Measurements from ENCODE around the gene PSMA6.

PSMA6 gene

GRCh38 chr14:35289623-35290022, 2.6 kb upstream of the PSMA6 start:
- no peak for DNase-seq (ENCODE audit: low read depth)
- no peak for TF ChIP-seq MYC (IDR thresholded peaks at IDR 0.05; ENCODE audit: low read depth, low read length)
- H3K4me3 ChIP-seq (ENCODE audit: low read depth, low read length): no peak overlapping the region

- TF ChIP-seq MAX (IDR thresholded peaks at IDR 0.05; ENCODE audit: low read depth, low read length) (no peak), CTCF (IDR thresholded peaks at IDR 0.05; ENCODE audit: low read depth, low read length) (no peak), POLR2A (IDR thresholded peaks at IDR 0.05; ENCODE audit: extremely low read depth, insufficient read length) (no peak), MYC (IDR thresholded peaks at IDR 0.05; ENCODE audit: low read depth, low read length) (no peak)
- DNase-seq (ENCODE audit: low read depth): no peak
- peak overlapping the region; percentile 99 for H3K4me3 ChIP-seq (ENCODE audit: low read depth, low read length)
Measured at GRCh38 chr14:35292770-35293561, 784 bp downstream of the PSMA6 start.

- H3K4me3 ChIP-seq (ENCODE audit: low read depth, low read length): peak overlapping the region; percentile 48
- no peak for TF ChIP-seq CTCF (IDR thresholded peaks at IDR 0.05; ENCODE audit: low read depth, low read length)
- DNase-seq (ENCODE audit: low read depth): no peak
Measured at GRCh38 chr14:35295845-35296161, 3.6 kb downstream of the PSMA6 start.

- H3K4me3 ChIP-seq (ENCODE audit: low read depth, low read length): peak overlapping the region; percentile 8
- TF ChIP-seq CTCF (IDR thresholded peaks at IDR 0.05; ENCODE audit: low read depth, low read length) (no peak), POLR2A (IDR thresholded peaks at IDR 0.05; ENCODE audit: extremely low read depth, insufficient read length) (no peak), MYC (IDR thresholded peaks at IDR 0.05; ENCODE audit: low read depth, low read length) (no peak), MAX (IDR thresholded peaks at IDR 0.05; ENCODE audit: low read depth, low read length) (no peak)
- DNase-seq (ENCODE audit: low read depth): no peak
Measured at GRCh38 chr14:35296545-35296944, 4.4 kb downstream of the PSMA6 start.

GRCh38 chr14:35297706-35298105, 5.5 kb downstream of the PSMA6 start:
- TF ChIP-seq MAX (IDR thresholded peaks at IDR 0.05; ENCODE audit: low read depth, low read length): no peak
- no peak for TF ChIP-seq POLR2A (IDR thresholded peaks at IDR 0.05; ENCODE audit: extremely low read depth, insufficient read length)
- TF ChIP-seq MYC (IDR thresholded peaks at IDR 0.05; ENCODE audit: low read depth, low read length): no peak
- no peak for TF ChIP-seq CTCF (IDR thresholded peaks at IDR 0.05; ENCODE audit: low read depth, low read length)

GRCh38 chr14:35298351-35298750, 6.2 kb downstream of the PSMA6 start:
- TF ChIP-seq MAX (IDR thresholded peaks at IDR 0.05; ENCODE audit: low read depth, low read length) (no peak), MYC (IDR thresholded peaks at IDR 0.05; ENCODE audit: low read depth, low read length) (no peak), CTCF (IDR thresholded peaks at IDR 0.05; ENCODE audit: low read depth, low read length) (no peak), POLR2A (IDR thresholded peaks at IDR 0.05; ENCODE audit: extremely low read depth, insufficient read length) (no peak)
- no peak overlapping the region for H3K4me3 ChIP-seq (ENCODE audit: low read depth, low read length)
- DNase-seq (ENCODE audit: low read depth): no peak

More at GRCh38 chr14:35297706-35298105, 5.5 kb downstream of the PSMA6 start:
- H3K4me3 ChIP-seq (ENCODE audit: low read depth, low read length): peak overlapping the region; percentile 23
- DNase-seq (ENCODE audit: low read depth): no peak

Measured in NB4 (cell line).